HG03025 (cell line): ENCODE results near the gene LCP1.

Experiments used
- ATAC-seq: cut with Tn5 transposase; IDR thresholded peaks from one replicate; pipeline ENCODE4 v1.9.1; 2021; ENCODE audit warnings: mild to moderate bottlenecking, moderate library complexity; ENCODE audit not compliant: unreplicated experiment, low FRiP score

LCP1 gene

GRCh38 chr13:46131705-46132104, 50.3 kb downstream of the LCP1 start:
- no peak for ATAC-seq

GRCh38 chr13:46129955-46130618, 51.9 kb downstream of the LCP1 start:
- no peak for ATAC-seq

- no peak for ATAC-seq
These were observed 52.9 kb downstream of the LCP1 start for GRCh38 chr13:46129124-46129523.

GRCh38 chr13:46127358-46128023, 54.5 kb downstream of the LCP1 start:
- no peak for ATAC-seq

- peak; percentile 59 for ATAC-seq
These were observed 55.2 kb downstream of the LCP1 start for GRCh38 chr13:46126552-46127357.

- no peak for ATAC-seq
These were observed 55.9 kb downstream of the LCP1 start for GRCh38 chr13:46126056-46126455.

GRCh38 chr13:46124967-46125933, 56.7 kb downstream of the LCP1 start:
- ATAC-seq: no peak

GRCh38 chr13:46124531-46124966, 57.4 kb downstream of the LCP1 start:
- ATAC-seq: no peak

GRCh38 chr13:46122304-46122703, 59.7 kb downstream of the LCP1 start:
- ATAC-seq: no peak

- no peak for ATAC-seq
These were observed 60.3 kb downstream of the LCP1 start for GRCh38 chr13:46121597-46122163.

GRCh38 chr13:46121033-46121432, 60.9 kb downstream of the LCP1 start:
- no peak for ATAC-seq

GRCh38 chr13:46119883-46120614, 61.9 kb downstream of the LCP1 start:
- ATAC-seq: no peak

GRCh38 chr13:46116653-46117502, 65.1 kb downstream of the LCP1 start:
- no peak for ATAC-seq

GRCh38 chr13:46114613-46115012, 67.4 kb downstream of the LCP1 start:
- ATAC-seq: no peak

GRCh38 chr13:46113596-46113995, 68.4 kb downstream of the LCP1 start:
- ATAC-seq: no peak

GRCh38 chr13:46111151-46111550, 70.8 kb downstream of the LCP1 start:
- ATAC-seq: no peak

- no peak for ATAC-seq
These were observed 72.5 kb downstream of the LCP1 start for GRCh38 chr13:46109451-46109850.

- no peak for ATAC-seq
These were observed 75.1 kb downstream of the LCP1 start for GRCh38 chr13:46106839-46107371.
